K562 (cell line): Measurements from ENCODE around the gene SHB. TPM values are rescaled to one million over a fixed set of nuclear protein-coding genes. Genes with fewer than 3 reads are reported as not detected.

Source experiments
- ATAC-seq: fragments of 200-7000 bp; cut with Tn5 transposase; 3 replicates; pipeline ENCODE4 v1.9.1; 2020; ENCODE audit warnings: moderate library complexity
- BruUV-seq: library from RNA; stranded (reverse); fragments of 400-500 nt; replicated peaks from 2 replicates; lab custom pipeline; 2021; lab: Mats Ljungman, UMichigan
- CTCF ChIA-PET: fragments of 300-600 bp; formaldehyde crosslinking; extraction: SDS; loops from one replicate; lab custom pipeline; 2021; ENCODE audit warnings: low intra/inter-chr PET ratio; lab: Yijun Ruan, JAX
- POLR2A ChIA-PET: fragments of 300-600, 350-650 bp; sonication (Branson Sonifier 250); formaldehyde crosslinking; extraction: SDS; loops from one replicate; lab custom pipeline; 2021; ENCODE audit warnings: antibody characterized with exemption, inconsistent platforms; lab: Yijun Ruan, JAX
- DNase-seq, 4 experiments: peaks; one replicate each; pipeline versions ENCODE4 v3.0.0 to v3.0.0-alpha.2; 2011 to 2018; ENCODE audit warnings: low spot score in 3 of 4, mixed read lengths in 3 of 4; ENCODE audit errors: extremely low read depth in 1 of 4
- FAIRE-seq: peaks from 2 replicates; lab custom pipeline; 2011; peaks lifted over from hg19 to GRCh38; lab: Jason Lieb, UNC
- H2AFZ ChIP-seq: 2 replicates; pipeline ENCODE4 v1.6.0; 2011; ENCODE audit warnings: low read depth, low read length, control low read depth, inconsistent platforms
- H3K27ac ChIP-seq: fragments of 200-600 bp; 3 replicates; pipeline ENCODE4 v1.8.0; 2011; ENCODE audit warnings: low read depth, mild to moderate bottlenecking, control low read depth, inconsistent platforms, low read length, moderate library complexity, mixed read lengths; ENCODE audit errors: extremely low read depth
- H3K27me3 ChIP-seq, 2 experiments: fragments of 300-600 bp in 1 of 2; 2 replicates in 1 of 2; 3 replicates in 1 of 2; pipeline versions ENCODE4 v1.6.0 to v1.8.0; 2011; ENCODE audit warnings: inconsistent platforms in 2 of 2, low read length in 2 of 2, mild to moderate bottlenecking in 1 of 2, mixed read lengths in 1 of 2, moderate library complexity in 1 of 2; ENCODE audit not compliant: control insufficient read depth in 2 of 2, insufficient read depth in 2 of 2
- H3K36me3 ChIP-seq: fragments of 300-600 bp; 3 replicates; pipeline ENCODE4 v1.8.0; 2011; ENCODE audit warnings: mild to moderate bottlenecking, low read length, inconsistent platforms; ENCODE audit not compliant: control insufficient read depth, insufficient read depth
- H3K4me1 ChIP-seq, 2 experiments: fragments of 200-600 bp in 1 of 2; replicated peaks in 1 of 2; 2 replicates in 1 of 2; 3 replicates in 1 of 2; pipeline versions ENCODE4 v1.5.1 to v1.8.0; 2011; ENCODE audit warnings: inconsistent platforms in 2 of 2, low read length in 2 of 2, mild to moderate bottlenecking in 1 of 2, mixed read lengths in 1 of 2, moderate library complexity in 1 of 2; ENCODE audit not compliant: control insufficient read depth in 2 of 2, insufficient read depth in 2 of 2
- H3K4me2 ChIP-seq: 2 replicates; pipeline ENCODE4 v1.6.1; 2011; ENCODE audit warnings: low read length, control low read depth, inconsistent platforms, mixed read lengths; ENCODE audit not compliant: insufficient read depth
- H3K4me3 ChIP-seq: fragments of 200-600 bp; sonication (generic), shearing (Covaris generic); 2 replicates; pipeline ENCODE4 v1.5.1; 2016; ENCODE audit warnings: control low read depth, inconsistent platforms
- H3K79me2 ChIP-seq: fragments of 200-600 bp; 3 replicates; pipeline ENCODE4 v1.8.0; 2011; ENCODE audit warnings: low read length, inconsistent platforms; ENCODE audit not compliant: control insufficient read depth, insufficient read depth
- H3K9ac ChIP-seq, 2 experiments: 2 replicates each; pipeline versions ENCODE4 v1.6.0 to v1.6.1; 2011; ENCODE audit warnings: low read depth in 2 of 2, low read length in 2 of 2, control low read depth in 1 of 2, inconsistent platforms in 1 of 2, mild to moderate bottlenecking in 1 of 2, mixed read lengths in 1 of 2; ENCODE audit not compliant: insufficient read depth in 1 of 2
- H3K9me1 ChIP-seq: one replicate; pipeline ENCODE4 v1.6.0; 2011; ENCODE audit warnings: inconsistent platforms, mild to moderate bottlenecking, low read length, moderate library complexity; ENCODE audit not compliant: control insufficient read depth, insufficient read depth
- H3K9me3 ChIP-seq: replicated peaks from 2 replicates; pipeline ENCODE4 v1.5.1; 2011; ENCODE audit warnings: low read depth, low read length, inconsistent platforms; ENCODE audit not compliant: control insufficient read depth, insufficient read depth
- H4K20me1 ChIP-seq: replicated peaks from 2 replicates; pipeline ENCODE4 v1.6.1; 2011; ENCODE audit warnings: low read length, inconsistent platforms, mixed read lengths; ENCODE audit not compliant: control insufficient read depth, insufficient read depth
- CHD1 ChIP-seq: fragments of 200-600 bp; sonication (generic); IDR thresholded peaks from one replicate; pipeline ENCODE4 v1.6.1; 2012; ENCODE audit warnings: mild to moderate bottlenecking, moderate library complexity, low read length, inconsistent platforms
- ESRRA ChIP-seq: fragments of 450-650 bp; IDR thresholded peaks from 2 replicates; pipeline ENCODE4 v1.6.1; 2014; ENCODE audit warnings: low read depth, mild to moderate bottlenecking, moderate library complexity, borderline replicate concordance
- ETV6 ChIP-seq, 3 experiments: fragments of 150-350 bp in 1 of 3; sonication (generic) in 1 of 3; formaldehyde crosslinking in 1 of 3; IDR thresholded peaks; 2 replicates each; pipeline versions ENCODE4 v1.6.1 to v1.8.0; 2014 to 2022; ENCODE audit warnings: borderline replicate concordance in 2 of 3, low read depth in 2 of 3, antibody characterized with exemption in 1 of 3, low read length in 1 of 3, mild to moderate bottlenecking in 1 of 3, missing genetic modification reagents in 1 of 3
- GATAD2A ChIP-seq: fragments of 450-650 bp; IDR thresholded peaks from 2 replicates; pipeline ENCODE4 v1.6.1; 2017
- HOMEZ ChIP-seq: fragments of 250-450 bp; sonication (Bioruptor Pico); IDR thresholded peaks from 2 replicates; pipeline ENCODE4 v1.4.0; 2020; ENCODE audit warnings: mild to moderate bottlenecking, moderate library complexity
- KAT7 ChIP-seq: sonication (generic); formaldehyde crosslinking; IDR thresholded peaks from 2 replicates; pipeline ENCODE4 v1.8.0; 2022; ENCODE audit warnings: missing genetic modification reagents, mild to moderate bottlenecking, borderline replicate concordance
- NR1H2 ChIP-seq: sonication (generic); formaldehyde crosslinking; IDR thresholded peaks from 2 replicates; pipeline ENCODE4 v1.4.0; 2020; ENCODE audit warnings: mild to moderate bottlenecking, missing genetic modification reagents
- PHTF2 ChIP-seq: fragments of 250-450 bp; sonication (Bioruptor Pico); IDR thresholded peaks from 2 replicates; pipeline ENCODE4 v1.5.0; 2021; ENCODE audit warnings: mild to moderate bottlenecking
- RFX1 ChIP-seq: fragments of 450-650 bp; IDR thresholded peaks from 2 replicates; pipeline ENCODE4 v1.6.1; 2016; ENCODE audit warnings: mild to moderate bottlenecking, moderate library complexity
- STAT5A ChIP-seq: IDR thresholded peaks from 2 replicates; pipeline ENCODE4 v1.6.1; 2012; ENCODE audit warnings: low read length, inconsistent platforms, borderline replicate concordance
- YY1 ChIP-seq, 3 experiments: IDR thresholded peaks; 2 replicates each; pipeline ENCODE4 v1.6.1; 2011; ENCODE audit warnings: low read length in 2 of 3, mild to moderate bottlenecking in 2 of 3, moderate library complexity in 2 of 3, borderline replicate concordance in 1 of 3, control low read depth in 1 of 3, low read depth in 1 of 3; ENCODE audit not compliant: insufficient read depth in 3 of 3, insufficient replicate concordance in 2 of 3, control insufficient read depth in 1 of 3, insufficient read length in 1 of 3; ENCODE audit errors: extremely low read depth in 1 of 3
- ZNF3 ChIP-seq: fragments of 250-450 bp; sonication (Bioruptor Pico); IDR thresholded peaks from 2 replicates; pipeline ENCODE4 v1.5.0; 2021; ENCODE audit warnings: mild to moderate bottlenecking, moderate library complexity
- ZNF740 ChIP-seq, 3 experiments: fragments of 200-800 bp in 1 of 3; sonication (Bioruptor generic) in 1 of 3; sonication (generic) in 1 of 3; formaldehyde crosslinking in 1 of 3; IDR thresholded peaks; 2 replicates each; pipeline versions ENCODE4 v1.6.1 to v1.8.0; 2016 to 2022; ENCODE audit warnings: mild to moderate bottlenecking in 2 of 3, missing compliant biosample characterization in 2 of 3, missing genetic modification characterization in 2 of 3, missing genetic modification reagents in 1 of 3
- WGBS: fragments of 100-300 bp; shearing (Covaris generic); methylation state at CpG from one replicate; pipeline ENCODE4 v1.1.6; 2016; ENCODE audit warnings: low coverage, mixed read lengths; ENCODE audit not compliant: insufficient coverage; ENCODE audit errors: missing lambda C conversion rate; 5-methylcytosine and 5-hydroxymethylcytosine counted together
- in situ Hi-C: fragments of 300-500 bp; cut with MboI; formaldehyde crosslinking; loops from 4 replicates; pipeline ENCODE4 v1.15.0; 2018; ENCODE audit warnings: inconsistent platforms, mixed read lengths
- intact Hi-C: fragments of 100-400 bp; cut with micrococcal nuclease; formaldehyde crosslinking; loops from 2 replicates; pipeline ENCODE4 v1.14.2; 2022
- polyA plus RNA-seq, 8 experiments: library from polyadenylated mRNA; depleted of rRNA in 4 of 8; stranded (reverse) in 5 of 8; unstranded in 3 of 8; fragments of >200 nt; fragmentation: Nextera tagmentation in 2 of 8; fragmentation: Illumina TruSeq in 1 of 8; extraction: Ambion mirVana in 2 of 8; extraction: Trizol in 1 of 8; gene quantifications; 2 replicates each; pipeline versions ENCODE4 v1.2.1 to v1.2.3, GENCODE V29; 2011 to 2014; ENCODE audit warnings: inconsistent platforms in 1 of 8, missing spikeins in 1 of 8
- total RNA-seq, 7 experiments: library from RNA; depleted of rRNA in 6 of 7; stranded (reverse); fragments of >200 nt in 6 of 7; fragmentation: Illumina TruSeq in 2 of 7; extraction: Trizol in 2 of 7; gene quantifications; 2 replicates each; pipeline versions ENCODE4 v1.2.1 to v1.2.3, GENCODE V29; 2011 to 2021; ENCODE audit warnings: low replicate concordance in 1 of 7
- TF ChIP-seq, protein P1 (sequence below): sonication (generic); IDR thresholded peaks from 2 replicates; pipeline ENCODE4 v1.6.1; 2016
- TF ChIP-seq, protein P2 (sequence below): fragments of 450-650 bp; IDR thresholded peaks from 2 replicates; pipeline ENCODE4 v1.6.1; 2016

The SHB gene
- total and polyA plus RNA-seq, 9 of the 15 experiments (the other 6 are each of a cell fraction or from before 2014, with no cell fraction given) = 0.78 to 16.0 (median 5.3) TPM

DNA sequence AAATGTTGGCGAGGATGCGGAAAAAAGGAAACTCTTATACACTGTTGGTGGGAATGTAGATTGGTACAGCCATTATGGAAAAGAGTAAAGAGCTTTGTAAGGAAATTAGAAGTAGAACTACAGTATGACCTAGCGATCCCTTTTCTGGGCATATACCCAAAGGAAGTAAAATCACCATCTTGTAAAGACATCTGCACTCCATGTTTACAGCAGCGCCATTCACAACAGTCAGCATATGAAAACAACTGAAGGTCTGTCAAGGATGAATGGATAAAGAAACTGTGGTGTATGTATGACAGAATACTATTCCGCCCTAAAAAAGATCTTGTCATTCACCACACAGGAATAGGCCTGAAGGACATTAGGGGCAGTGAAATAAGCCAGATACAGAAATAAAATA, 137.4 kb downstream of the SHB start:
- WGBS = 90% methylated on average over 5 of the region's 5 CpGs
- TF ChIP-seq STAT5A (no peak), HOMEZ (CRISPR knock-in tag) (no peak), YY1 (IDR thresholded peaks at IDR 0.05; ENCODE audit: borderline replicate concordance in 1 of 3, control insufficient read depth in 1 of 3, extremely low read depth in 1 of 3, insufficient read depth in 3 of 3, insufficient read length in 1 of 3, insufficient replicate concordance in 2 of 3, low read depth in 1 of 3, low read length in 2 of 3) (no peak), ZNF3 (CRISPR knock-in tag) (no peak), RFX1 (no peak), ZNF740 (CRISPR knock-in tag; IDR thresholded peaks at IDR 0.05) (no peak), ZNF740 (tag; IDR thresholded peaks at IDR 0.05) (no peak), NR1H2 (CRISPR knock-in tag) (no peak), GATAD2A (no peak), PHTF2 (CRISPR knock-in tag) (no peak), CHD1 (no peak), ESRRA (no peak), KAT7 (CRISPR knock-in tag) (no peak), ETV6 (IDR thresholded peaks at IDR 0.05; ENCODE audit: borderline replicate concordance in 1 of 2, low read depth in 2 of 2, low read length in 1 of 2) (no peak), ETV6 (CRISPR knock-in tag; IDR thresholded peaks at IDR 0.05; ENCODE audit: borderline replicate concordance) (no peak)
- TF ChIP-seq, protein P1, sequence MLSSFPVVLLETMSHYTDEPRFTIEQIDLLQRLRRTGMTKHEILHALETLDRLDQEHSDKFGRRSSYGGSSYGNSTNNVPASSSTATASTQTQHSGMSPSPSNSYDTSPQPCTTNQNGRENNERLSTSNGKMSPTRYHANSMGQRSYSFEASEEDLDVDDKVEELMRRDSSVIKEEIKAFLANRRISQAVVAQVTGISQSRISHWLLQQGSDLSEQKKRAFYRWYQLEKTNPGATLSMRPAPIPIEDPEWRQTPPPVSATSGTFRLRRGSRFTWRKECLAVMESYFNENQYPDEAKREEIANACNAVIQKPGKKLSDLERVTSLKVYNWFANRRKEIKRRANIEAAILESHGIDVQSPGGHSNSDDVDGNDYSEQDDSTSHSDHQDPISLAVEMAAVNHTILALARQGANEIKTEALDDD = no peak
- TF ChIP-seq, protein P2, sequence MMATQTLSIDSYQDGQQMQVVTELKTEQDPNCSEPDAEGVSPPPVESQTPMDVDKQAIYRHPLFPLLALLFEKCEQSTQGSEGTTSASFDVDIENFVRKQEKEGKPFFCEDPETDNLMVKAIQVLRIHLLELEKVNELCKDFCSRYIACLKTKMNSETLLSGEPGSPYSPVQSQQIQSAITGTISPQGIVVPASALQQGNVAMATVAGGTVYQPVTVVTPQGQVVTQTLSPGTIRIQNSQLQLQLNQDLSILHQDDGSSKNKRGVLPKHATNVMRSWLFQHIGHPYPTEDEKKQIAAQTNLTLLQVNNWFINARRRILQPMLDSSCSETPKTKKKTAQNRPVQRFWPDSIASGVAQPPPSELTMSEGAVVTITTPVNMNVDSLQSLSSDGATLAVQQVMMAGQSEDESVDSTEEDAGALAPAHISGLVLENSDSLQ = no peak
- Histone ChIP-seq H3K9me3 (no peaks in the 10 kb centered on the region), H3K4me2 (no peak overlapping the region), H3K27ac (no peak overlapping the region), H2AFZ (no peak overlapping the region), H3K27me3 (no peaks in the 10 kb centered on the region), H3K79me2 (no peaks in the 10 kb centered on the region), H3K36me3 (peaks cover 5% of the 10 kb centered on the region; the same call in 1 of the 3 replicates), H3K4me1 (peaks cover 4 to 8% of the 10 kb centered on the region in 2 experiments; a peak in 4 of 5 replicates), H3K4me3 (no peak overlapping the region), H3K9ac (no peak overlapping the region), H4K20me1 (0 out of 2 replicates have a peak, but pooled peaks cover under 1% of the 10 kb centered on the region), H3K9me1 (no peaks in the 10 kb centered on the region)
- ChIA-PET CTCF (no interaction called here), POLR2A (no interaction called here)
- in situ Hi-C loops = no loop called here
- intact Hi-C loops = no loop called here
- FAIRE-seq (no peak), ATAC-seq (no peak), DNase-seq (no peak)
- BruUV-seq = no TSS peak
